Stimulated activated effector memory CD8-positive, alpha-beta T cell treated with anti-CD3 and anti-CD28 coated beads, Interleukin-12 subunit alpha, Interleukin-12 subunit beta, amount 100 ng/mL, for 72 hours (primary cell): ENCODE data around the gene CNIH1.
A peak's percentile ranks its signal among the peaks of the same experiment; 100 is the strongest.
"Not testable (repeated sequence)": the region's sequence is repeated elsewhere in the genome, so short reads cannot be mapped to it uniquely, and the experiment has no call there.

ENCODE experiments used
- ATAC-seq: fragments of 150-1000 bp; cut with Tn5 transposase; 2 replicates; pipeline ENCODE4 v1.10.0; 2021
- DNase-seq, 2 donors: peaks; one replicate each; pipeline ENCODE4 v3.0.0; 2021 to 2022; ENCODE audit warnings: low spot score in 2 of 2
- H3K27ac Mint-ChIP-seq: one replicate; pipeline ENCODE4 v1.8.0; 2022; ENCODE audit warnings: mild to moderate bottlenecking, mixed read lengths
- H3K36me3 Mint-ChIP-seq: one replicate; pipeline ENCODE4 v1.8.0; 2022; ENCODE audit warnings: mild to moderate bottlenecking, mixed read lengths
- H3K4me1 Mint-ChIP-seq: one replicate; pipeline ENCODE4 v1.8.0; 2022; ENCODE audit warnings: mixed read lengths
- H3K4me3 Mint-ChIP-seq: one replicate; pipeline ENCODE4 v1.8.0; 2022; ENCODE audit warnings: mild to moderate bottlenecking, mixed read lengths
- H3K9me3 Mint-ChIP-seq: one replicate; pipeline ENCODE4 v1.8.0; 2022; ENCODE audit warnings: mixed read lengths

The CNIH1 gene

DNA sequence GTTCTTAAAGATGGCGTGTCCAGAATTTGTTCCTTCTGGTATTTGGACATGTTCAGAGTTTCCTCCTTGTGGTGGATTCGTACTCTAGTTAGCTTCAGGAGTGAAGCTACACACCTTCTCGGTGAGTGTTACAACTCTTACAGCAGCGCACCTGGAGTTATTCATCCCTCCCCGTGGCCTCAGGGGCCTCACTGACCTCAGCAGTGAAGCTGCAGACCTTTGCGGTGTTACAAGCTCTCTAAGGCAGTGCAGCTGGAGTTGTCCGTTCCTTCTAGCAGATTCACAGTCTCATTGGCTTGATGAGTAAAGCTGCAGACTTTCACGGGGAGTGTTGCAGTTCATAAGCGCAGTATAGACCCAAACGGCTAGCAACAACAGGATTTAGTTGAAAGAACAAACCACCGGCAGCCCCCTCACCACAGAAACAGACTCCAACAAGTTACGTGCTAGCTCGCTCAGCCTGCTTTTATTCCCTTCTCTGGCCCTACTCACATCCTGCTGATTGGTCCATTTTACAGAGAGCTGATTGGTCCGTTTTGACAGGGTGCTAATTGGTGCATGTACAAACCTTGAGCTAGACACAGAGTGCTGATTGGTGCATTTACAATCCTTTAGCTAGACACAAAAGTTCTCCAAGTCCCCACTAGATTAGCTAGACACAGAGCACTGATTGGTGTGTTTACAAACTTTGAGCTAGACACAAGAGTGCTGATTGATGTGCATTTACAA lies 48.9 kb downstream of the CNIH1 start:
- Mint-ChIP-seq H3K27ac (no peak overlapping the region), H3K9me3 (no peaks in the 10 kb centered on the region), H3K36me3 (peaks cover 8% of the 10 kb centered on the region), H3K4me1 (peaks cover under 1% of the 10 kb centered on the region), H3K4me3 (no peak overlapping the region)
- DNase-seq (no peak), ATAC-seq (no peak)

DNA sequence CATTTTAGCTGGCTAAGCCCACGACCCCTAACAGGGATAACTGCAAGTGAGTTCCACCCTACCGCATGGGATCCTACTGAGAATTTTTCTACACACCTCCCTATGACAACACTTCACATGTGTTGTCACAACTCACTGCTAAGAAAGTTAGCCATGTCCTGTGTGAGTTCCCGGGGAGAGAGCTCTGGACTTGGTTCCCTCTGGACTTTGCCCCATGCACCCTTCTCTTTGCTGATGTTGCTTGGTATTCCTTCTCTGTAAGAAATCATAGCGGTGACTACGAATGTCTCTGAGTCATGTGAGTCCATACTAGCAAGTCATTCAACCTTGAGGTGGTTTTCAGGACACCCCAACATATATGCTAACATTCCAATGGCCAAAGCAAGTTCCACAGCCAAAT lies 53.8 kb downstream of the CNIH1 start:
- no peak overlapping the region for H3K4me3 Mint-ChIP-seq
- ATAC-seq (no peak), DNase-seq (no peak)
- no peaks in the 10 kb centered on the region for H3K36me3 Mint-ChIP-seq
- peak overlapping the region; percentile 43 for H3K27ac Mint-ChIP-seq
- H3K4me1 Mint-ChIP-seq = no peaks in the 10 kb centered on the region
- H3K9me3 Mint-ChIP-seq = no peaks in the 10 kb centered on the region

- Mint-ChIP-seq H3K27ac (no peak overlapping the region), H3K4me3 (no peak overlapping the region), H3K9me3 (no peaks in the 10 kb centered on the region), H3K4me1 (no peaks in the 10 kb centered on the region), H3K36me3 (no peaks in the 10 kb centered on the region)
- no peak for DNase-seq
- ATAC-seq = no peak
Observed at GRCh38 chr14:54385556-54385955, 55.6 kb downstream of the CNIH1 start.

DNA sequence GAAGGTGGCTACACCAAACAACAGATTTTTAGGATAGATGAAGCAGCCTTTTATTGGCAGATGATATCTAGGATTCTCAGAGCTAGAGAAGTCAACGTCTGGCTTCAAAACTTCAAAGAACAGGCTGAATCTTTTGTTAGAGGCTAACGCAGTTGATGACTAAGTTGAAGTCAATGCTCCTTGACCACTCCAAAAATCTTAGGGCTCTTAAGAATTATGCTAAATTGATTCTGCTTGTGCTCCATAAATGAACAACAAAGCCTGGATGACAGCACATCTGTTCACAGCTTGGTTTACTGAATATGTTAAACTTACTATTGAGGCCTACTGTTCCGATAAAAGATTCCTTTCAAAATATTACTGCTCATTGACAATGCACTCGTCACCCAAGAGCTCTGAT lies 57.3 kb downstream of the CNIH1 start:
- no peaks in the 10 kb centered on the region for H3K36me3 Mint-ChIP-seq
- ATAC-seq (no peak), DNase-seq (no peak)
- H3K9me3 Mint-ChIP-seq = no peaks in the 10 kb centered on the region
- H3K4me1 Mint-ChIP-seq = no peaks in the 10 kb centered on the region
- H3K27ac Mint-ChIP-seq = no peak overlapping the region
- H3K4me3 Mint-ChIP-seq = no peak overlapping the region

- Mint-ChIP-seq H3K4me3 (no peak overlapping the region), H3K4me1 (no peaks in the 10 kb centered on the region), H3K36me3 (no peaks in the 10 kb centered on the region), H3K27ac (no peak overlapping the region), H3K9me3 (no peaks in the 10 kb centered on the region)
- no peak for DNase-seq
- no peak for ATAC-seq
Observed at GRCh38 chr14:54381821-54382220, 59.4 kb downstream of the CNIH1 start.

GRCh38 chr14:54380558-54380957 lies 60.6 kb downstream of the CNIH1 start:
- H3K4me1 Mint-ChIP-seq, H3K9me3 Mint-ChIP-seq, H3K27ac Mint-ChIP-seq, H3K4me3 Mint-ChIP-seq, H3K36me3 Mint-ChIP-seq, ATAC-seq, DNase-seq: not testable (repeated sequence)

DNA sequence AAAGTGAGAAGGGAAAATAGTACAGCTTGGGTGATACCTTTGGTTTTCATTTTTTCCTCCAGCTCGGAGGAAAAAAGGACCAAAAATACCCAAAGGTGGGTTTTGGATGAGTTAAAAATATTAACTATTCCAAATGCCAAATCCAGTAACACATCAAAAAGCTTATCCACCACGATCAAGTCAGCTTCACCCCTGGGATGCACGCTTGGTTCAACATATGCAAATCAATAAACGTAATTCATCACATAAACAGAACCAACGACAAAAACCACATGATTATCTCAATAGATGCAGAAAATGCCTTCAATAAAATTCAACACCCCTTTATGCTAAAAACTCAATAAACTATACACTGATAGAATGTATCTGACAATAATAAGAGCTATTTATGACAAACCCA lies 62.3 kb downstream of the CNIH1 start:
- H3K36me3 Mint-ChIP-seq, H3K9me3 Mint-ChIP-seq, H3K4me3 Mint-ChIP-seq, H3K27ac Mint-ChIP-seq, H3K4me1 Mint-ChIP-seq, ATAC-seq, DNase-seq: not testable (repeated sequence)

DNA sequence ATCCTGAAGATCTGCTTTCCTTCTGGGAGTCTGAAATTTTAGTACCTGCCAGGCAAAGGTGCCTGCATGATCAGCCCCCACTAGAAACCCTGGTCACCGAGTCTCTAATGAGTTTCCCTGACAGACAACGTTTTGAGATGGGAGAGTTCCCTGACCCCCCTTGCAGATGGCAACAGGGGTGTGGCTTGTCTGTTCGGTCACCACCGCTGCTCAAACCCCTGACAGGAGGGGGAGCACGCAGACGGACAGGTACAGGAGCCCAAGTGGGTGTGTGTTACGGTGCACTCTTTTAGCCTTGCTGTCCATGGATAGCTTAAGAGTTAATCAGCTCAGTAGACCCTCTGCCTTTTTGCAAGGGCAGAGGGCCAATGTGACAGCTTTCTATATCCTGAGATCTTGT lies 63.7 kb downstream of the CNIH1 start:
- no peaks in the 10 kb centered on the region for H3K4me1 Mint-ChIP-seq
- no peak for ATAC-seq
- no peaks in the 10 kb centered on the region for H3K9me3 Mint-ChIP-seq

GRCh38 chr14:54374117-54374884 lies 66.9 kb downstream of the CNIH1 start:
- Mint-ChIP-seq H3K4me1 (no peaks in the 10 kb centered on the region), H3K4me3 (no peak overlapping the region), H3K36me3 (no peaks in the 10 kb centered on the region), H3K27ac (no peak overlapping the region), H3K9me3 (no peaks in the 10 kb centered on the region)
- ATAC-seq (no peak), DNase-seq (no peak)

More for the DNA sequence above, 63.7 kb downstream of the CNIH1 start:
- Mint-ChIP-seq H3K27ac (no peak overlapping the region), H3K4me3 (no peak overlapping the region), H3K36me3 (no peaks in the 10 kb centered on the region)
- no peak for DNase-seq
